ENCODE results near the gene PARD3.

Gene PARD3

GRCh38 chr10:34637418-34637911 is 177.6 kb downstream of the PARD3 start:
- WGBS, 2 experiments = 10 to 13% methylated on average over 9 of the region's 9 CpGs
- H3K27ac ChIP-seq (ENCODE audit: insufficient read depth, low read depth, low read length, poor library complexity, severe bottlenecking) = no peak overlapping the region
- no peaks in the 10 kb centered on the region for H3K36me3 ChIP-seq (ENCODE audit: control insufficient read depth, insufficient read depth, low read length)
- H3K4me1 ChIP-seq (ENCODE audit: control insufficient read depth, insufficient read depth, low read length) = peaks cover 3% of the 10 kb centered on the region
- no peaks in the 10 kb centered on the region for H3K9me3 ChIP-seq (ENCODE audit: control insufficient read depth, low read length)
- no peaks in the 10 kb centered on the region for H3K27me3 ChIP-seq (ENCODE audit: control insufficient read depth, insufficient read depth, low read length, poor library complexity, severe bottlenecking)
- no peak overlapping the region for H3K4me3 ChIP-seq (ENCODE audit: insufficient read depth, low read depth, low read length)

GRCh38 chr10:34635111-34635510 is 180.0 kb downstream of the PARD3 start:
- H3K9me3 ChIP-seq (ENCODE audit: control insufficient read depth, low read length) = no peaks in the 10 kb centered on the region
- WGBS, 2 experiments = 94 to 95% methylated on average over 6 of the region's 6 CpGs
- H3K27ac ChIP-seq (ENCODE audit: insufficient read depth, low read depth, low read length, poor library complexity, severe bottlenecking) = no peak overlapping the region
- no peak overlapping the region for H3K4me3 ChIP-seq (ENCODE audit: insufficient read depth, low read depth, low read length)
- H3K27me3 ChIP-seq (ENCODE audit: control insufficient read depth, insufficient read depth, low read length, poor library complexity, severe bottlenecking) = no peaks in the 10 kb centered on the region
- peaks cover 3% of the 10 kb centered on the region for H3K4me1 ChIP-seq (ENCODE audit: control insufficient read depth, insufficient read depth, low read length)
- H3K36me3 ChIP-seq (ENCODE audit: control insufficient read depth, insufficient read depth, low read length) = no peaks in the 10 kb centered on the region

DNA sequence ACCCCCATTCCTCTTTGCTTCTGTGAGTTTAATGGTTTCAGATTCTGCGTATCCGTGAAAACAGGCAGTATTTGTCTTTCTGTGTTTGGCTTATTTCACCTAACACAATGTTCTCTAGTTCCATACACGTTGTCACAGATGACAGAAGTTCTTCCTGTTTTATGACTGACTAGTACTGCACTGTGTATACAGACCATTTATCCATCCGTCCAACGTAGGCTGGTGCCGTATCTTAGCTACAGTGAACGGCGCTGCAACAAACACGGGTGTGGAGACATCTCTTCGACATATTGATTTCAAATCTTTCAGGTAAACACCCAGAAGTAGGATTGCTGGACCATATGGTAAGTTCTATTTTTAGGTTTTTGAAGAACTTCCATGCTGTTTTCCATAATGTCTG is 181.7 kb downstream of the PARD3 start:
- Histone ChIP-seq H3K4me1 (ENCODE audit: control insufficient read depth, insufficient read depth, low read length) (peaks cover 3% of the 10 kb centered on the region), H3K4me3 (ENCODE audit: insufficient read depth, low read depth, low read length) (no peak overlapping the region), H3K9me3 (ENCODE audit: control insufficient read depth, low read length) (no peaks in the 10 kb centered on the region), H3K27ac (ENCODE audit: insufficient read depth, low read depth, low read length, poor library complexity, severe bottlenecking) (no peak overlapping the region), H3K27me3 (ENCODE audit: control insufficient read depth, insufficient read depth, low read length, poor library complexity, severe bottlenecking) (no peaks in the 10 kb centered on the region), H3K36me3 (ENCODE audit: control insufficient read depth, insufficient read depth, low read length) (no peaks in the 10 kb centered on the region)
- 94 to 96% methylated on average over 10 of the region's 10 CpGs for WGBS, 2 experiments

GRCh38 chr10:34629084-34629483 is 186.0 kb downstream of the PARD3 start:
- 89 to 94% methylated on average over 5 of the region's 5 CpGs for WGBS, 2 experiments
- Histone ChIP-seq H3K4me1 (ENCODE audit: control insufficient read depth, insufficient read depth, low read length) (no peaks in the 10 kb centered on the region), H3K27ac (ENCODE audit: insufficient read depth, low read depth, low read length, poor library complexity, severe bottlenecking) (no peak overlapping the region), H3K4me3 (ENCODE audit: insufficient read depth, low read depth, low read length) (no peak overlapping the region), H3K27me3 (ENCODE audit: control insufficient read depth, insufficient read depth, low read length, poor library complexity, severe bottlenecking) (no peaks in the 10 kb centered on the region), H3K36me3 (ENCODE audit: control insufficient read depth, insufficient read depth, low read length) (no peaks in the 10 kb centered on the region), H3K9me3 (ENCODE audit: control insufficient read depth, low read length) (no peaks in the 10 kb centered on the region)

DNA sequence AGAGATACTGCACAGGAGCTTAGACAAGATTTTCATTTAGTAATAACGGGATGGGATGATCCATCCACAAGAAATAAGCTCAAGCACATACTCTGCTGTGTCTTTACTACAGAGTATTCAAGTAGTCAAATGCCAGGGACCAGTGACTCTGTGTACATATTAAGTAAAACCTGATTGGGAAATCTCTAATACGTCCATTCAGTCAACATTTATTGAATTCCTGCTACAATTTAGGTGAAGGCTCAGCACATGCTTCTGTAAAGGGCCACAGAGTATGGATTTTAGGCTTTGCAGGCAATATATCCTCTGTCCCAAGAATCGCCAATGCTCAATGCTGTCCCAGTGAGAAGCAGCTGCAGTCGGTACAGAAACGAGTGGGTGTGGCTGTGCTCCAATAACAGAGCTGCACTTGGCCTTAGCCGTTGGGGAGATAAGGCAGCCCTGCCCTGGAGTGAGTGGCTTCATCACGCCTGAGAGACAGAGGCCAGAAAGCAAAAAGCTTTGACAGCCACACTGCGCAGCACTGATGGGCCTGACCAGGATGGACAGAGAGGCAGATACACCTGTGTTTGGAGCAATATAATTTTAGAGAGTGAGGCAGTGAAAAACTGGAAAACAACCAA is 186.8 kb downstream of the PARD3 start:
- no peaks in the 10 kb centered on the region for H3K9me3 ChIP-seq (ENCODE audit: control insufficient read depth, low read length)
- WGBS, 2 experiments = 86 to 88% methylated on average over 8 of the region's 8 CpGs
- H3K4me3 ChIP-seq (ENCODE audit: insufficient read depth, low read depth, low read length) = no peak overlapping the region
- no peak overlapping the region for H3K27ac ChIP-seq (ENCODE audit: insufficient read depth, low read depth, low read length, poor library complexity, severe bottlenecking)
- H3K36me3 ChIP-seq (ENCODE audit: control insufficient read depth, insufficient read depth, low read length) = no peaks in the 10 kb centered on the region
- H3K27me3 ChIP-seq (ENCODE audit: control insufficient read depth, insufficient read depth, low read length, poor library complexity, severe bottlenecking) = no peaks in the 10 kb centered on the region
- no peaks in the 10 kb centered on the region for H3K4me1 ChIP-seq (ENCODE audit: control insufficient read depth, insufficient read depth, low read length)

- H3K27ac ChIP-seq (ENCODE audit: insufficient read depth, low read depth, low read length, poor library complexity, severe bottlenecking) = no peak overlapping the region
- H3K27me3 ChIP-seq (ENCODE audit: control insufficient read depth, insufficient read depth, low read length, poor library complexity, severe bottlenecking) = no peaks in the 10 kb centered on the region
- no peaks in the 10 kb centered on the region for H3K4me1 ChIP-seq (ENCODE audit: control insufficient read depth, insufficient read depth, low read length)
- H3K36me3 ChIP-seq (ENCODE audit: control insufficient read depth, insufficient read depth, low read length) = no peaks in the 10 kb centered on the region
- WGBS, 2 experiments = 92 to 96% methylated on average over 2 to 3 of the region's 3 CpGs
- no peak overlapping the region for H3K4me3 ChIP-seq (ENCODE audit: insufficient read depth, low read depth, low read length)
- no peaks in the 10 kb centered on the region for H3K9me3 ChIP-seq (ENCODE audit: control insufficient read depth, low read length)
Observed at GRCh38 chr10:34627741-34628140, 187.4 kb downstream of the PARD3 start.

DNA sequence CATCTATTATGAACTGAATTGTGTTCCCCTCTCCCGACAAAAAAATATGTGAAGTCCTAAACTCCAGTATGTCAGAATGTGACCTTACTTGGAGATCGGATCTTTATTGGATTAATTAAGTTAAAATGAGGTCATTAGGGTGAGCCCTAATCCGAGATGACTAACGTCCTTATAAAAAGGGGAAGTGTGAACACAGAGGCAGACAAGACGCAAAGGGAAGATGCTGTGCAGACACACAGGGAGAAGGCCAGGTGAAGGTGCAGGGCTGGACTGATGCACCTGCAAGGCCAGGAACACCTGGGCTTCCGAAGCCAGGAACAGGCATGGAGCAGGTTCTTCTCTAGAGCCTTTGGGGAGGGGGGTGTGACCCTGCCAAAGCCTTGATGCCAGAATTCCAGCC is 187.8 kb downstream of the PARD3 start:
- Histone ChIP-seq H3K27ac (ENCODE audit: insufficient read depth, low read depth, low read length, poor library complexity, severe bottlenecking) (no peak overlapping the region), H3K9me3 (ENCODE audit: control insufficient read depth, low read length) (no peaks in the 10 kb centered on the region), H3K4me3 (ENCODE audit: insufficient read depth, low read depth, low read length) (no peak overlapping the region), H3K36me3 (ENCODE audit: control insufficient read depth, insufficient read depth, low read length) (no peaks in the 10 kb centered on the region), H3K27me3 (ENCODE audit: control insufficient read depth, insufficient read depth, low read length, poor library complexity, severe bottlenecking) (no peaks in the 10 kb centered on the region), H3K4me1 (ENCODE audit: control insufficient read depth, insufficient read depth, low read length) (no peaks in the 10 kb centered on the region)
- 96 to 97% methylated on average over 6 of the region's 6 CpGs for WGBS, 2 experiments

DNA sequence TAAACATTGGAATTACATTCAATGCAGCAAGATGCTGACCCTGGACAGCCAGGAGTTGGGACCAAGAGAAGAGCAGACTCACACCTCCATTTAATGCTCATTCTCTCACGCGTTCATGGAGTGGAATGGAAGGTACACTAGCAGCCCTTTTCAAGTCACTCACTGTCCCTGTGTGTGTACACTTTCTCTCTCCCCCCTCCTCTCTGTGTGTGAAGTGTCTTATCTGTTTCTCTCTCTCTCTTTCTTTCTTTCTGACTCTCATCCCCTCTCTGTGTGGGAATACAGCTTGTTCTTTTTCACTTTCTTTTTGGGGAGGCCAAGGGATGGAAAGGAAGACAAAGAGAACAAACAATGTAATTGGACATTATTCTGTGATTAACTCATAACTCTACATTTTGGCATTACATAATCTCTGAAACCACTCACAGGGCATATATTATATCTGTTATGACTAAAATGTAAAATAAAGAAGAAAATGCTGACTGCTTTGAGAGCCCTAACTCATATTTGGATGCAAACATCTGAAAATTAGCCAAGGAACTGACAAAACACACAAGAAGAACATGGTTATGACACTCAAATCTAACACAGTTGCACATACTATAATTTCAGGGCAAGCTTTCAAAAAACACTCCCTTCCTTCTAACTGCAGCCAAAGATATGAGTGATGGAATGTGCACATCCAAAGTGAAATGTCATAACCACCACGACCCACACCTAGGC is 188.8 kb downstream of the PARD3 start:
- 92% methylated on average over 3 of the region's 3 CpGs for WGBS, 2 experiments
- no peak overlapping the region for H3K4me3 ChIP-seq (ENCODE audit: insufficient read depth, low read depth, low read length)

DNA sequence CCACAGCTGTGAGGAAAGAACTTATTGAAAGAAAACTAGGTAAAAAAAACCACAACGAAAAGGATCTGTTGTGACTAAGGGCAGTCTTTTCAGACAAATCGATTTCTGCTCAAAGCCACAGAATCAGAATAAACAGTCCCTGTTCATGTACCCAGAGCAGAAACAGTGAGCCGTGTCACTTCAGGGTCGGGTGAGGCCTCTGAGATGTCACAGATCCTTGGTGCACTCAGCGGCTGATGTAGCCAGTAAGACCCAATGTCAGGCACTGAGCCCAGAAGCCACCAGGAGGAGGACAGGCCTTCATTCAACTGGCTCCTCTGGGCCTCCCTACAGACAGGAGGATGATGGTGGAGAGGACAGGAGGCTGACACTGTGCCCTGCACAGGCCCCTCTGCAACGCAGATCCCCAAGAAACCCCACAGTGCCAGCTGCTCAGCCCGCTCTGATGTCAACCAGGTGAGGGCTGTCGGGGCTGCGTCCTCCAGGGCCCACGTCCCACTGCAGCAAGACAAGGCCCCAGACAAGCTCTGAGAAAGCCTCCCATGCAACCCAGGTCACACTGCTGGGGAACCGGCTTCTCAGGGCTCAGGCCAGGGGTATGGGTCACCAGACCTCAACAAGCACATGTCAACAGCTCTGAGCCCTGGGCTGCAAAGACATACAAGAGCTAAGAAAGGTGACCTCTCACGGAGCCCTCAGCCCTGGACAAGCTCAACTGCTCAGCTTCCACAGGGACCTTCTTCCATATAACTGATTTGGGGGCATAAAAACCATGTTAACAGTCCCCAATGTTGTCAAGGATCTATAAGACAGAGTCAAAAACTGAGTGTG is 190.6 kb downstream of the PARD3 start:
- Histone ChIP-seq H3K36me3 (ENCODE audit: control insufficient read depth, insufficient read depth, low read length) (no peaks in the 10 kb centered on the region), H3K27ac (ENCODE audit: insufficient read depth, low read depth, low read length, poor library complexity, severe bottlenecking) (no peak overlapping the region), H3K4me3 (ENCODE audit: insufficient read depth, low read depth, low read length) (no peak overlapping the region), H3K4me1 (ENCODE audit: control insufficient read depth, insufficient read depth, low read length) (no peaks in the 10 kb centered on the region), H3K27me3 (ENCODE audit: control insufficient read depth, insufficient read depth, low read length, poor library complexity, severe bottlenecking) (no peaks in the 10 kb centered on the region), H3K9me3 (ENCODE audit: control insufficient read depth, low read length) (no peaks in the 10 kb centered on the region)
- WGBS, 2 experiments = 92 to 94% methylated on average over 12 of the region's 12 CpGs

More for the DNA sequence above, 188.8 kb downstream of the PARD3 start:
- Histone ChIP-seq H3K4me1 (ENCODE audit: control insufficient read depth, insufficient read depth, low read length) (no peaks in the 10 kb centered on the region), H3K9me3 (ENCODE audit: control insufficient read depth, low read length) (no peaks in the 10 kb centered on the region), H3K36me3 (ENCODE audit: control insufficient read depth, insufficient read depth, low read length) (no peaks in the 10 kb centered on the region), H3K27me3 (ENCODE audit: control insufficient read depth, insufficient read depth, low read length, poor library complexity, severe bottlenecking) (no peaks in the 10 kb centered on the region), H3K27ac (ENCODE audit: insufficient read depth, low read depth, low read length, poor library complexity, severe bottlenecking) (no peak overlapping the region)

DNA sequence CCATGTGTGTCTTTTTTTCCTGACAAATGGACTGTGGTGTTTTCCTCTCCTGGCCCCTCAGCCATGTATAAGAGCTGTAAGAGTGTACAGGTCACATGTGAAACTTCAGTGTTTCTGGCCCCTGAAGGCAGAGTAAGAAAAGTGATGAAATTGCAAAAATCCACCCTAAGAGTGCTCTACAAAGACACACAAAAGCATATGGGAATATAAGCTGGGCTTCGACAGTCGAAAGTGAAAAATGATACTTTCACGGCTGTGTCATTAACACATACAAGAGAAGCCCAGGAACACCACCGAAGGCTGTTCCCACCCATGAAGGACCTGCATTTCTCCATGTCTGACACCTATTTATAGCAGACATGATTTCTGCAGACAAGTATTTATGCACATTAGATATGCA is 192.2 kb downstream of the PARD3 start:
- Histone ChIP-seq H3K27ac (ENCODE audit: insufficient read depth, low read depth, low read length, poor library complexity, severe bottlenecking) (no peak overlapping the region), H3K9me3 (ENCODE audit: control insufficient read depth, low read length) (no peaks in the 10 kb centered on the region), H3K27me3 (ENCODE audit: control insufficient read depth, insufficient read depth, low read length, poor library complexity, severe bottlenecking) (no peaks in the 10 kb centered on the region), H3K4me3 (ENCODE audit: insufficient read depth, low read depth, low read length) (no peak overlapping the region), H3K36me3 (ENCODE audit: control insufficient read depth, insufficient read depth, low read length) (no peaks in the 10 kb centered on the region), H3K4me1 (ENCODE audit: control insufficient read depth, insufficient read depth, low read length) (no peaks in the 10 kb centered on the region)
- 88 to 94% methylated on average over 4 of the region's 4 CpGs for WGBS, 2 experiments

All from ectodermal cell (in vitro differentiated cells).